HG03520 (cell line): Measurements from ENCODE around the gene YIPF3.
"Not testable (repeated sequence)": the region's sequence is repeated elsewhere in the genome, so short reads cannot be mapped to it uniquely, and the experiment has no call there.

Experiments
- ATAC-seq: cut with Tn5 transposase; IDR thresholded peaks from one replicate; pipeline ENCODE4 v1.9.1; 2021; ENCODE audit warnings: mild to moderate bottlenecking, moderate library complexity; ENCODE audit not compliant: unreplicated experiment

Gene YIPF3

GRCh38 chr6:43516697-43517504 is at the start of gene YIPF3, which contains the start of gene POLR1C:
TSS of gene YIPF3 (minus strand) at chr6:43516926. CDS start at chr6:43516807, 119 bp downstream.
TSS of gene POLR1C (plus strand) at chr6:43517089. CDS start at chr6:43517110, 21 bp downstream.
- peak; percentile 80 for ATAC-seq

GRCh38 chr6:43559328-43559727 is 42.6 kb upstream of the YIPF3 start:
- no peak for ATAC-seq

- not testable (repeated sequence) for ATAC-seq
These were observed 40.9 kb upstream of the YIPF3 start for GRCh38 chr6:43557620-43558019.

- no peak for ATAC-seq
These were observed 30.5 kb upstream of the YIPF3 start for GRCh38 chr6:43547222-43547621.

GRCh38 chr6:43544461-43544860 is 27.7 kb upstream of the YIPF3 start:
- no peak for ATAC-seq

- no peak for ATAC-seq
These were observed 25.2 kb upstream of the YIPF3 start for GRCh38 chr6:43541774-43542471.

- ATAC-seq: no peak
These were observed 23.8 kb upstream of the YIPF3 start for GRCh38 chr6:43540507-43540906.

- not testable (repeated sequence) for ATAC-seq
These were observed 22.7 kb upstream of the YIPF3 start for GRCh38 chr6:43539409-43539808.

GRCh38 chr6:43538986-43539385 is 22.3 kb upstream of the YIPF3 start:
- not testable (repeated sequence) for ATAC-seq

- ATAC-seq: no peak
These were observed 15.5 kb upstream of the YIPF3 start for GRCh38 chr6:43532201-43532600.

GRCh38 chr6:43524483-43524961 is 7.8 kb upstream of the YIPF3 start:
- ATAC-seq: no peak

GRCh38 chr6:43523284-43523683 is 6.6 kb upstream of the YIPF3 start:
- no peak for ATAC-seq

- ATAC-seq: no peak
These were observed 6.0 kb upstream of the YIPF3 start for GRCh38 chr6:43522547-43523261.

- ATAC-seq: no peak
These were observed 5.1 kb upstream of the YIPF3 start for GRCh38 chr6:43521836-43522235.

GRCh38 chr6:43520097-43520496 is 3.4 kb upstream of the YIPF3 start:
- no peak for ATAC-seq

GRCh38 chr6:43517505-43518357 is 1.0 kb upstream of the YIPF3 start:
- no peak for ATAC-seq

GRCh38 chr6:43516367-43516696 is 394 bp downstream of the YIPF3 start:
- ATAC-seq: no peak

GRCh38 chr6:43515808-43516207 is 918 bp downstream of the YIPF3 start:
- ATAC-seq: no peak

GRCh38 chr6:43511824-43512415 is 4.8 kb downstream of the YIPF3 start:
- no peak for ATAC-seq

- no peak for ATAC-seq
These were observed 5.9 kb downstream of the YIPF3 start for GRCh38 chr6:43510827-43511163.
